Heart right ventricle (tissue), 16 donors: ENCODE data around the gene NUCKS1. TPM values are rescaled to one million over a fixed set of nuclear protein-coding genes. Genes with fewer than 3 reads are reported as not detected.

ENCODE experiments used
- ATAC-seq, 8 donors: fragments of 200-7000 bp; cut with Tn5 transposase; one replicate each; pipeline ENCODE4 v1.9.1; 2020; ENCODE audit warnings: mild to moderate bottlenecking in 8 of 8, moderate library complexity in 8 of 8, moderate number of reproducible peaks in 1 of 8
- DNase-seq, 2 donors: peaks; one replicate each; pipeline ENCODE4 v3.0.0-alpha.2; 2020
- H3K27ac ChIP-seq, 10 donors: fragments of 200-600 bp; sonication (generic) in 2 of 10; one replicate each; pipeline versions ENCODE4 v1.5.0 to v1.8.0; 2020 to 2022; ENCODE audit warnings: mild to moderate bottlenecking in 3 of 10
- H3K27me3 ChIP-seq, 7 donors: fragments of 200-600 bp; one replicate each; pipeline ENCODE4 v1.8.0; 2021 to 2022; ENCODE audit warnings: mild to moderate bottlenecking in 2 of 7
- H3K36me3 ChIP-seq, 9 donors: fragments of 200-600 bp; sonication (generic) in 1 of 9; one replicate each; pipeline versions ENCODE4 v1.5.0 to v1.8.0; 2020 to 2022; ENCODE audit warnings: mild to moderate bottlenecking in 2 of 9
- H3K4me1 ChIP-seq, 9 donors: fragments of 200-600 bp; sonication (generic) in 1 of 9; one replicate each; pipeline versions ENCODE4 v1.5.0 to v1.8.0; 2020 to 2022; ENCODE audit warnings: mild to moderate bottlenecking in 4 of 9
- H3K4me3 ChIP-seq, 10 donors: fragments of 200-600 bp; sonication (generic) in 2 of 10; one replicate each; pipeline versions ENCODE4 v1.5.0 to v1.8.0; 2020 to 2022; ENCODE audit warnings: mild to moderate bottlenecking in 7 of 10, moderate library complexity in 2 of 10
- H3K9me3 ChIP-seq, 11 donors: fragments of 200-600 bp in 10 of 11; sonication (generic) in 2 of 11; one replicate each; pipeline versions ENCODE4 v1.5.0 to v1.8.0; 2013 to 2022; ENCODE audit warnings: mild to moderate bottlenecking in 2 of 11, control low read depth in 1 of 11, moderate library complexity in 1 of 11
- CTCF ChIP-seq, 9 donors: fragments of 200-600 bp; sonication (generic) in 2 of 9; IDR thresholded peaks; one replicate each; pipeline versions ENCODE4 v1.5.0 to v1.8.0; 2021 to 2022; ENCODE audit warnings: antibody characterized with exemption in 9 of 9, mild to moderate bottlenecking in 5 of 9, moderate library complexity in 1 of 9
- WGBS, 2 donors: extraction: QIAGEN DNeasy Blood & Tissue Kit; methylation state at CpG; one replicate each; pipeline ENCODE4 v1.1.7; 2013; ENCODE audit warnings: inconsistent platforms in 1 of 2; 5-methylcytosine and 5-hydroxymethylcytosine counted together
- intact Hi-C, 10 donors: fragments of 100-400 bp; cut with DNase I; formaldehyde crosslinking; loops; one replicate each; pipeline versions ENCODE4 v1.11.1 to v1.14.2; 2022
- polyA plus RNA-seq, 2 donors: library from polyadenylated mRNA; stranded (reverse); fragments of 200-250 nt; gene quantifications; one replicate each; pipeline ENCODE4 v1.2.3, GENCODE V29; 2013
- total RNA-seq, 10 donors: library from RNA; stranded (reverse); fragmentation: NEBNext Ultra II Directional in 3 of 10; extraction: Animal tissue kit (Norgen Biotek cat#: 25700) in 3 of 10; gene quantifications; one replicate each; pipeline versions ENCODE4 v1.2.1 to v1.2.4, GENCODE V29; 2021 to 2023
- donor health status: Arrhythmogenic right ventricular cardiomyopathy.
- donor health status: ischemic (EF 13 %, LVEDD 7.1; RV severe dilation, severe dysfunction).
- donor health status: healthy with polysubstance abuse.
- donor health status: DM: no; HTN: yes; CAD: no.
- donor health status: DM: no; HTN: no; CAD: no.
- donor health status: ischemic (EF 25% LVEDD 6.9; RV normal size, moderate dysfunction).
- donor health status: ischemic (EF 25% LVEDD 5.7; RV mildly dilated, moderate dysfunction).
- donor health status: healthy.
- donor health status: DM: yes; HTN: yes; CAD: no.
- donor health status: Ischemic cardiomyopathy.
- donor health status: ischemic (EF 35%, LVEDD 5.7; RV mildly dilated, moderate dysfunction).
- donor health status: nonischemic (EF 11% LVEDD 7.7; RV severe dilation, severe dysfunction).
- donor health status: DM: yes; HTN: yes; CAD: no.
- donor health status: PGD.
- donor health status: ischemic (EF 29% LVEDD 5.4; RV normal size, mild dysfunction).
- donor health status: nonischemic (EF 23%, LVEDD 6.1; RV moderate dilation, normal function).

NUCKS1 gene
- total and polyA plus RNA-seq, 12 donors = 31.8 to 245 (median 211) TPM

- 83 to 92% methylated on average over 2 of the region's 2 CpGs for whole genome bisulfite sequencing, 2 donors
- Histone ChIP-seq H3K36me3 (peaks cover 0 to 40% (median 0%) of the 10 kb centered on the region in 9 donors), H3K9me3 (no peaks in the 10 kb centered on the region), H3K4me3 (no peak overlapping the region), H3K4me1 (peaks cover 0 to 52% (median 26%) of the 10 kb centered on the region in 9 donors), H3K27me3 (no peaks in the 10 kb centered on the region), H3K27ac (peak overlapping the region in 1 of 10 donors; percentile 3)
- TF ChIP-seq CTCF (IDR thresholded peaks at IDR 0.05) = no peak
- no peak for ATAC-seq
- intact Hi-C loops = loop anchor here in 7 of 10 donors (1.0 to 10.0 kb wide), 7 partner anchors 37 to 117 kb away; no protein-coding TSS in a partner anchor
- DNase-seq = no peak
These were observed 40.3 kb downstream of the NUCKS1 start for GRCh38 chr1:205709640-205710039.

- no peak for DNase-seq
- Histone ChIP-seq H3K27ac (peak overlapping the region in 4 of 10 donors; percentile 2 to 64 (median 10)), H3K36me3 (peaks cover 0 to 34% (median 0%) of the 10 kb centered on the region in 9 donors), H3K9me3 (no peaks in the 10 kb centered on the region), H3K4me1 (peaks cover 0 to 58% (median 26%) of the 10 kb centered on the region in 9 donors), H3K4me3 (no peak overlapping the region), H3K27me3 (no peaks in the 10 kb centered on the region)
- intact Hi-C loops = loop anchor here in 3 of 10 donors (5.0 kb wide), 2 partner anchors 37 to 47 kb away; no protein-coding TSS in a partner anchor
- WGBS, 2 donors = 41 to 50% methylated on average over 4 of the region's 4 CpGs
- ATAC-seq = peak in 6 of 8 donors; percentile 19 to 64 (median 48)
- TF ChIP-seq CTCF (IDR thresholded peaks at IDR 0.05) = no peak
These were observed 41.0 kb downstream of the NUCKS1 start for GRCh38 chr1:205709059-205709398.

- DNase-seq (peak in 1 of 2 donors; percentile 16), ATAC-seq (peak in 6 of 8 donors; percentile 21 to 43 (median 33))
- no peak for TF ChIP-seq CTCF (IDR thresholded peaks at IDR 0.05)
- Histone ChIP-seq H3K27ac (peak overlapping the region in 6 of 10 donors; percentile 26 to 62 (median 49)), H3K9me3 (no peaks in the 10 kb centered on the region), H3K4me1 (peaks cover 0 to 60% (median 29%) of the 10 kb centered on the region in 9 donors), H3K4me3 (no peak overlapping the region), H3K27me3 (no peaks in the 10 kb centered on the region), H3K36me3 (peaks cover 0 to 29% (median 0%) of the 10 kb centered on the region in 9 donors)
- intact Hi-C loops = loop anchor here in 4 of 10 donors (2.0 to 5.0 kb wide), 3 partner anchors 35 to 114 kb away; no protein-coding TSS in a partner anchor
- WGBS, 2 donors = 63 to 76% methylated on average over 6 of the region's 6 CpGs
These were observed 43.1 kb downstream of the NUCKS1 start for GRCh38 chr1:205706601-205707502.

GRCh38 chr1:205704903-205705302 is 45.1 kb downstream of the NUCKS1 start:
- DNase-seq (no peak), ATAC-seq (no peak)
- Histone ChIP-seq H3K27ac (peak overlapping the region in 1 of 10 donors; percentile 4), H3K9me3 (no peaks in the 10 kb centered on the region), H3K4me1 (peaks cover 5 to 64% (median 35%) of the 10 kb centered on the region in 9 donors), H3K4me3 (no peak overlapping the region), H3K36me3 (peaks cover 0 to 24% (median 0%) of the 10 kb centered on the region in 9 donors), H3K27me3 (no peaks in the 10 kb centered on the region)
- intact Hi-C loops = loop anchor here in 4 of 10 donors (5.0 kb wide), 3 partner anchors 33 to 43 kb away; no protein-coding TSS in a partner anchor
- 79 to 82% methylated on average over 2 of the region's 2 CpGs for WGBS, 2 donors
- TF ChIP-seq CTCF (IDR thresholded peaks at IDR 0.05) = no peak
